GM19025 (cell line): ENCODE data around the gene KCNG2.

Experiments
- ATAC-seq: cut with Tn5 transposase; IDR thresholded peaks from one replicate; pipeline ENCODE4 v1.9.1; 2021; ENCODE audit warnings: mild to moderate bottlenecking, low read depth, moderate library complexity; ENCODE audit not compliant: unreplicated experiment

KCNG2 gene

DNA sequence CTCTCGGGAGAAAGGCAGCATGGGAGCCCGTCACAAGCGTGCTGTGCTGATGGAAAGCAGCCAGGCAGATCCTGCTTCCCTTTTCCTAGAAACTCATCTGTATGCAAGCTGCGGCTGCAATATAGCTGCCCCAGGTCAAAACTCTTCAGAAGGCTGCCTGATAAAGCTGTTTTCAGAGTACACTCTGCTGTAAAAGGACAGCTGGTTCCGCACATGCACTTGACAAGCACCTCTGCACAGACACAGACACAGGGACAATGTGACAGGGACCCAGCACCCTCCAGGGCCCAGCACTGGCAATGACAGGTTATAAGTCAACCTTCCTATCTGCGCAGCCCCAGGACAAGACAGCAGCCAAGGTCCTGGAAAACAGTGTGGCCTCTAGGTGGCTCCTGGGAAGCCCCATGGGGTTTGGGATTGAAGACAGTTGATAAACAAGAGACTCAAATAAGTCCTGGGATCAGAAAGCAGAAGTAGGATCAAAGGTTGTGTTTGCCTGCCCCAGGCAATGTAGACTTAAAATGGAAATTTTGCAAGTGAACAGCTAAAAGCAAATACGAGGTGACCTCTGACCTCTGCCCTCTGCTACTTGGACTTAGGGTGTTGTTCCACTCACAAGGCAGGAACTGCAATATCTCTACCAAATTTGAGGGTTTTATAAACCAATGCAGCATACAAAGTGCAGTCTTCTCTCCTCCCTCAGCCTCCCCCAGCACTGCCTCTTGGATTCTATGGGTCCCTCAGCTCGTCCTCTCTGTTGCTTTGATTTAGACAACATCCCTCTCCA is 136.8 kb downstream of the KCNG2 start:
- no peak for ATAC-seq

DNA sequence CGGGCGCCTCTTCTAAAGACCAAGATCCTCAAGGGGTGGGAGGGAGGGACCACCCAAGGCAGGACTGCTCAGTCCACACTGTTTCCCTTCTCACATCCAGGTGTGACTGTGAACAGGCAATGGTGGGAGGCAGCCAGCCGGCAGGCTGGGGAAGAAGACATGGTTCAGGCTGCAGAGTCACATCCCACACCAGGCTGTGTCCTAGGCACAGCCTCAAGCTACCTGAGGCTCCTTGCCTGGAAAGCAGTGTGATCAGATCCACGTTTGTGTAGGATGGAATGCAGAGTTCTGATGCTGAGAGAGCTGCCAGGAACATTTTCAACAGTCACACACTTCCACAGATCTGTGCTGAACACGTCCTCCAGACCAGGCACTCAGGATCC is 137.4 kb downstream of the KCNG2 start:
- ATAC-seq = no peak

DNA sequence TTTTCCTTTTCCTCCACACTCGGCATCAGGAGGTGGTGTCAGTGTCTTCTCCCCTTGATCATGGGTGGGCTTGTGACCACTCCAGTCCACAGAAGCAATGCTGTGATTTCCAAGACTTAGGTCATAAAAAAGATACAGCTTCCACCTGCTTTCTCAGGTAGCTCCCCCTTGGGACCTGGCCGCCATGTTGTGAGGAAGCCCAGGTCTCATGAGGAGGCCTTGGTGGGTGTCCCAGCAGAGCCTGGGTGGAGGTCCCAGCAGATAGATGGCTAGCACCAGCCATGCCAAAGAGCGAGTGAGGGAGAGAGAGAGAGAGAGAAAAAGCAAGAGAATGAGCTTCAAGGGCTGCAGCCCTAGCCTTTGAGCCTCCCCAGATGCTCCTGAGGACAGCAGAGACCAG is 137.8 kb downstream of the KCNG2 start:
- no peak for ATAC-seq

DNA sequence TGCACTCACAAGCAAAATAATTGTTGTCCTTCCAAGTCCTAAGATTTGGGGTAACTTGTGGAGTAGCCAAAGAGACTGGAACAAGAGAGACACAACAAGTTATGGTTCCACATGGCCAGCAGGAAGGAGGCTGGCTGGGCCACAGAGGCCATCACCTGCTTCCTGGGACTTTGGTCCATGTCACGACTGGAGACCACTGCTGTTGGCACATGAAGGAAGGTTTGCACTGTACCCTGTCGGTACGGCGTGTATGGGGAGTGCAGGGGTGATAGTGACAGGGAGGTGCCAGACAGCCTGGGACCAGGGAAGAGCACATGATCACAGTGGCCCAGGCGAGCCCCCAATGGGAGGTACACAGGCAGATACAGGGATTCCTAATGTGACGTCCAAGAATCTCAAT is 138.2 kb downstream of the KCNG2 start:
- no peak for ATAC-seq

DNA sequence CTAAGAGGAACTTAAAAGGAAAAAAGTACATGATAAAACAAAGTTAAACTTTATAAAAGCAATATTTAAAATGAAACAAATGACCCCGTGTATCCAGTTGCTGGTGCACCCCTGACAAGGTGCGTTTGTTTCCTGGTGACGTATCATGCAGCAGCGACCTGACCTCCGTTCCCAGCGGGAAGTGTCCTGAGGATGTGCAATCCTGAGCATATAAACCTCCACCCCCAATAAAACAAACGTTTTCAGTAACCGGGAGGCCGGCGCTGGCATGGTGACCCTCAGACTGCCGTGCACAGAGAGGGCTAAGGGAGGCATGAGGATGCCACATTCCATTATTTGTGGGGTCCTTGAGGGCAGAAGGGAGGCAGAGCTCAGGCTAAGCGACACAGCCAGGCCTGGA is 138.9 kb downstream of the KCNG2 start:
- ATAC-seq = no peak

DNA sequence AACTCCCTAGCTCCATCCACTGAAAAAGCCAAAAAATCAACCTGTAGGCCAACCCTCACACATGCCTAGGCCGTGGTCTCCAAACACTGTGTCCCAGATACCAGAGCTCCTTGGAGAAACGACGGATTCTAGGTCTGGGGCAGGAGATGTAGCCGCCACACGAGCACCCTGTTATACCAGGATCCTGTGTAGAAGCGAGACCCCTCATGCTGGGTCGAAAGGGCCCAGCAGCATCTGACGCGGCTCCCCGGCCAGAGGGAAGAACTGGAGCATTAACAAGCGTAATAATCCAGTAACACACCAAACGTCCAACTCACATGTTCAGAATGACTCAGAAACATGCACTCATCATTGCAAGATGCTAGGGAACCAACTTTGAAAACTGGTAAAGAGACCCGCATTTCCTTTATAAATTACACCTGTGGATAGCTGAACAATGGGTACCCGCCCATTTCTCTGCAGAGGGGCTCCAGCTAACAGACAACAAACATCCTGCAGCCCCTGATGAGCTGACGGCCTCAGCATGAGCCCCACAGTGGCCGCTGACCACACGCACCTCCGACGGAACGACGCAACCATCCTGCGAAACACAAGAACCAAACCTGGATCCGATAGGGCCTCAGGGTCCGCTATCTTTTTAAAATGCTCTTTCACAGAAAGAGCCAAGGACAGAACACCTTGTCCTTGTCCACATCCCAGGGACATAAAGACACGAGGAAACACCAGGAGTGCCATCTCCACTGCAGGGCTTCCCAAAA is 139.5 kb downstream of the KCNG2 start:
- no peak for ATAC-seq

DNA sequence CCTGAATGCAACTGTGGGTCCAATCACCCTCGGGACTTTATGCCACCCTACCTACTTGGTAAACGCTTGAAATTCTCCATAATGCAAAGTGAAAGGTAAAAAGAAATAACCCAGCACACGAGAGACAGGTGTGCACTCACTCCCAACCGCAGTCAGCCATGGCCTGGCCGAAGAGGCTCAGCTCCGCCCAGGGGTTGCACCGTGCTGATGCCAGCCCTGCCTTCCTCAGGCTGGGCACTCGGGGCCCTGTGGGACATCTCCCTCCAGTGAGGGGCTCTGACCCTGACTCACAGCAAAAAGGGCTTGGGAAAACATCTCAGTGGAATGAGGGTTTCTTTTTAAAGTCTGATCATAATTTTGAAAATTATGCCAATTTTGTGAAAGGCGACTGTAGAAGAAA is 140.5 kb downstream of the KCNG2 start:
- no peak for ATAC-seq

DNA sequence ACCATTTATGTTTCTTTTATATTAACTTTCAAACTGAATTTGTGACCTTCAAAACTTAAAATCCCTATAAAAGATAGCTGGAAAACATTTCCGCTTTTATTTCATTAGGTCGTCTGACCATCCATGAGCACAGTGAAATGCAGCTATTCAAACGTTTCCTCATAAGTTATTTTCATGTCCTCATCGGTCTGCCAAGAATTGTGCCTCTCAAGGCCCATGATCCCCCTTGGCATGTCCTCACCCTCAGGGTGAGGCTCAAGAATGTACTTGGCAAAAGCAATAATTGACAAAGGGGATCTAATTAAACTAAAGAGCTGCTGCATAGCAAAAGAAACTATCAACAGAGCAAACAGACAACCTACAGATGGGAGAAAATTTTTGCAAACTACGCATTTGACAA is 141.4 kb downstream of the KCNG2 start:
- ATAC-seq = no peak

DNA sequence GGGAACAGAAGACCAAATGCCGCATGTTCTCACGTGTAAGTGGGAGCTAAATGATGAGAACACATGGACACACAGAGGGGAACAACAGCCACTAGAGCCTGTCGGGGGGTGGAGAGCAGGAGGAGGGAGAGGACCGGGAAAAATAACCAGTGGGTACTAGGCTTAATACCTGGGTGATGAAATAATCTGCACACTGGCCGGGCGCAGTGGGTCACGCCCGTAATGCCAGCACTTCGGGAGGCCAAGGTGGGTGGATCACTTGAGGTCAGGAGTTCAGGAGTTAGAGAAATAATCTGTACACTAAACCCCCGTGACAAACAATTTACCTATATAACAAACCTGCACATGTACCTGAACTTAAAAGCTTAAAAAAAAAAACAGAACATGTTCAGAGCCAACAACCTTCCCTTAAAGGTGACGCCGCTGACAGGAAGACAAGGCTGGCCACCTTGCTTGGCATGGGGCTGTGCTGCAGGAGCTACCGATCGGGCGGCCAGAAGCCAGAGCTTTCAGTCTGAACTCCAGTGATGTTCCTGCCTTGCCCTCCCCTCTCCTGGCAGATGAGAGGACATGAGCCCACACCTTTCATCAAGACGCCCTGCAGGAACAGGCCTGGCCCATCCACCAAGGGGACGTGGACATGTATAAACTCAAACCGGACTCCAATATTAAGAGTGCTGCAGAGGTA is 142.5 kb downstream of the KCNG2 start:
- no peak for ATAC-seq

DNA sequence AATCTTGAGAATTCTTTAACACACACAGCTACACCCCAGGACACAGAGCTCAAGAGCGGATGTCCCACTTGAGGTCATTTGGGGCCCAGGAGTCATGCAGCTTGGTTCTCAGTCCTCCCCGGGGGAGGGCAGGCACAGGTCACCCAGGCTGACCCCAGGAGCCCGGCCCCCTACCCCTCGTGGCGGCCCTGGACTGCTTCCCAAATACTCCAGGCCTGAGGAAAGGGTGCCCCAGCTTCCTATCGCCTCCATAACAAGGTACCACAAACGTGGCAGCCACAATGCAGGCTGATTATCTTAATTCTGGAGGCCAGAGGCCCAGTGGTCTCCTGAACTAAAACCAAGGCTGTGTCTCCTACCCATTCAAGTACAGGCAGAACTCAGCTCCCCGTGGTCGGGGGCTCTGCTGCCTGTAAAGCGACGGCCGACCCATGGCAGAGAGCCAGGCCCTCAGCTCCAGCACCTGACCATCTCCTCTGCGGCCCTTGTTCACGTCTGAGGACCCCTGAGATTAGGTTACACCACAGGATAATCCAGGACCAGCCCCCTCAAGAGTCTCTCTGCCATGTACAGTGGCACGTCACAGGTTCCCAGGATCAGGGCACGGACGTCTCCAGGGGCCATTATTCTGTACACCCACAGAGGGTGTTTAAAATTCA is 143.2 kb downstream of the KCNG2 start:
- ATAC-seq = no peak

DNA sequence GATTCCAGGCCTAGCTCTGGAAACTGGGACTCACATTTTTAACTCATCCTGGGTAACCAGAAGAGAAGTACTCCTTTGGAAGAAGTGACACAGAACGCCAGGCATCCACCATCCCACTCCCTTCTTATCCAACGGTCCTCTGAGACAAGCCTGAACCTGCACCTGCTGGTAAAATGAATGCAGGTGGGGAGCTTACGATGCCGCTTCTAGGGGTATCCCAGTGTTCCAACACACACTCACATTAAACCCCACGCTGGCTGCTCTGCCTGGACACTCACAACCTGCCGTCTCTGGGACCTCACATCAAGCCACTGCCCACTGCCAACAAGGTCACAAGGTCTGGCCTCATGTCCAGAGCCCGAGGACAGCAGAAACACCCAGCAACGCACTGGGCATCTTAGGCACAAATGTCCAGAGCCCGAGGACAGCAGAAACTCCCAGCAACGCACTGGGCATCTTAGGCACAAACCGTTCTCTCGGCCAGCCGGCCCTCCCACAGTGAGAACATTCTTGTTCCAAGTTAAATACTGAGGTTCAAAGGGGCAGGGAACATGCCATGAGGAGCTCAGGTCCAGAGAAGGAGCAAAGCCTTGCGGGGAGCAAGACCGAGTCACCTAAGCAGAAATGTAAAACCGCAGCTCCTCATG is 143.9 kb downstream of the KCNG2 start:
- no peak for ATAC-seq

DNA sequence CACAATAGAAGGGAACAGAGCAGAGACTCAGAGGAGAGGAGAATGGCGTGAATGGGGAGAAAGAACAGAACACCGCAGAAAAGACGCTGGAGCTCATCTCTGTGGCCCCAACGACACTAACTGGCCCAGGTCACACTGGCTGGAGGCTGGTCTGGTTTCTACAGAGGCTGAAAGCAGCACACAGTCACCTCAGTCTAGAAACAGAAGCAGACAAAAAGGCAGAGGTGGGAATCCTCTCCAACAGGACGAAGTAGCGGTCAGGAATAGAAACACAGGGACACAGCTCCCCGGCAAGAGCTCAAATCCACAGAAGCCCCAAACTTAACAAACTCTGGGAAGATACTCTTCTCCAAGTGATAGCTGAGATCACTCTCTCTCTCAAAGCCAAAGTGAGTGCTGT is 144.5 kb downstream of the KCNG2 start:
- ATAC-seq = no peak

DNA sequence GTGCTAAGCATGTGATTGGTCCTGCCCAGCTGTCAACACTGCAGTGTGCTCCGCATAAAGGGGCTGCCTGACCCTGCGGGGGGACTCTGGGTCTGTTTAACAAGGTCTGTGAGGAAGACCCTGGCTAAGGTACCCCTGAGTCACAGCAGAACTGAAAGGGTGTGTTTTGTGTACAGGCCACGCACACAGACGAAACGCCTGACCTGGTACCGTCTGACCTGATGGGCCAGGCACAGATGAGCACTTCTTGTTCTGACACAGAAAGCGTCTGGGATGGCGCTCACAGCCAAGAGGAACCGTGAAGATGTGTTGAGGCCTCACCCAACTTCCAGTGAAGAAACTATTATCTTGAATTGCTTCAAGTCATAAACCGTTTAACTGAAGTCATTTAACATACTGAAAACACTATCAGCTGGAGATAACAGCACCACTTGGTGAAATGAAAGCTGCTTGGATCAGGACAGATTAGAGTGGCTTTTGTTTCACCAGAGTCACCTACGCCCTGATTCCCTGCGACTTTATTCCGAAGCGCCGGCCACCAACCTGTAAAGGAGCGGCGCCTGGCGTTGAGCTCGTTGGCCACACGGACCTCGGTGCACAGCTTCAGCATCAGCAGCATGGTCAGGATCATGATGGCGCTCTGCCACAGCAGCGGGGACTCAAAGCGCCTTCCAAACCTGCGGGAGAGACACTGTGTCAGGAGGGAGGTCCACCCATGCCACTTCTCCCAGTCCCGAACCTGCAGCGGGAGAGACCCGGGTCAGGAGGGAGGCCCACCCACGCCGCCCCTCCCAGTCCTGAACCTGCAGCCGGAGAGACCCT is 145.3 kb downstream of the KCNG2 start:
- ATAC-seq = no peak

DNA sequence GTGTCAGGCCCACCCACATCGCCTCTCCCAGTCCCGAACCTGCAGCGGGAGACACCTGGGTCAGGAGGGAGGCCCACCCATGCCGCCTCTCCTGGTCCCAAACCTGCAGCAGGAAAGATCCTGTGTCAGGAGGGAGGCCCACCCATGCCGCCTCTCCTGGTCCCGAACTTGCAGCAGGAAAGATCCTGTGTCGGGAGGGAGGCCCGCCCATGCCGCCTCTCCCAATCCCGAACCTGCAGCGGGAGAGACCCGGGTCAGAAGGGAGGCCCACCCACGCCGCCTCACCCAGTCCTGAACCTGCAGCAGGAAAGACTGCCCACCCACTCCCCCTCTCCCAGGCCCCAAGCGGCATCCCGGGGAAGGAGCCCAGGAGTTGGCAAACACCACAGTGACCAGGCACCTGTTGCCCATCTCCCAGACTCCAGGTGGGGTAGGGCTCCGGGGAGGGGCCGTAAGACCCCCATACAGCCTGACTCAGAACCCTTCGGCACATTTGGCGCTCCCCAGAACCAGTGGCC is 145.9 kb downstream of the KCNG2 start:
- no peak for ATAC-seq

DNA sequence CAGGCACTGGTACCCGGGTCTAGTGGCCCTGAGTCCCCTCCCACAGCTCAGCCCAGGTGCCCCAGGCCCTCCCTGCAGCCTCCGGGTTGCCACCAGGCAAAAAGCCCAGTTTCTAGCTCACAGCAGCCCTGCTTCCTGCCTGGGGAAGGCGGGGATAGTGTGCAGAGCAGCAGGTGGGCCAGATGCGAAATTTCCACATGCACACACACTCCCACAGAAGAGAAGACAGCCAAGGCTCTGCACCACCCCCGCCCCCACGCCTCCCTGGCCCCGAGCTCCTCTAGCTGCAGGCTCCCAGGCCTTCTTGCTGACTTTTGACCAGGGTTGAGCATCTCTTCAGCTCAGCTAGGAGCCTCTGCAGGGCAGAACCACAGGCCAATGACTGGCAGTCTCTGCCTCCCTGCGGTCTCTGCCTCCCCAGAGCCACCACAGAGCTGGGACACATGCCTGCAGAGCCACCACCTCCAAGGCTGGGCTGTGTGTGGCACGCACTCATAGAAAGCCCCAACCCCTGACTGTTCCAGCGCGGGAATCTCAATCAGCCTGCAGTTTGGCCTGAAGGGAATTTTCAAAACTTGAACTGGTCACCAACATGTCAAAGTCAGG is 146.5 kb downstream of the KCNG2 start:
- peak; percentile 46 for ATAC-seq

DNA sequence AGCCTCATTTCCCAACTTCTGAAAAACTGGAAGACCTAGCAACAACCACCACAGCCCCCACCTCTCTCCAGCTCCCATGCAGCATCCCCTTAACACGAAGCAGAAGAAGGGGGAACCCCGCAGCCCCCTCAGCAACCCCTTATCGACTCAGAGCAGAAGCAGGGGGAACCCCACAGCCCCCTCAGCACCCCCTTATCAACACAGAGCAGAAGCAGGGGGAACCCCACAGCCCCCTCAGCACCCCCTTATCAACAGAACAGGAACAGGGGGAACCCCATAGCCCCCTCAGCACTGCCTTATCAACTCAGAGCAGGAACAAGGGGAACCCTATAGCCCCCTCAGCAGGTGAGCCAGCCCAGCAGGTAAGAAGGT is 147.0 kb downstream of the KCNG2 start:
- ATAC-seq = peak; percentile 7

DNA sequence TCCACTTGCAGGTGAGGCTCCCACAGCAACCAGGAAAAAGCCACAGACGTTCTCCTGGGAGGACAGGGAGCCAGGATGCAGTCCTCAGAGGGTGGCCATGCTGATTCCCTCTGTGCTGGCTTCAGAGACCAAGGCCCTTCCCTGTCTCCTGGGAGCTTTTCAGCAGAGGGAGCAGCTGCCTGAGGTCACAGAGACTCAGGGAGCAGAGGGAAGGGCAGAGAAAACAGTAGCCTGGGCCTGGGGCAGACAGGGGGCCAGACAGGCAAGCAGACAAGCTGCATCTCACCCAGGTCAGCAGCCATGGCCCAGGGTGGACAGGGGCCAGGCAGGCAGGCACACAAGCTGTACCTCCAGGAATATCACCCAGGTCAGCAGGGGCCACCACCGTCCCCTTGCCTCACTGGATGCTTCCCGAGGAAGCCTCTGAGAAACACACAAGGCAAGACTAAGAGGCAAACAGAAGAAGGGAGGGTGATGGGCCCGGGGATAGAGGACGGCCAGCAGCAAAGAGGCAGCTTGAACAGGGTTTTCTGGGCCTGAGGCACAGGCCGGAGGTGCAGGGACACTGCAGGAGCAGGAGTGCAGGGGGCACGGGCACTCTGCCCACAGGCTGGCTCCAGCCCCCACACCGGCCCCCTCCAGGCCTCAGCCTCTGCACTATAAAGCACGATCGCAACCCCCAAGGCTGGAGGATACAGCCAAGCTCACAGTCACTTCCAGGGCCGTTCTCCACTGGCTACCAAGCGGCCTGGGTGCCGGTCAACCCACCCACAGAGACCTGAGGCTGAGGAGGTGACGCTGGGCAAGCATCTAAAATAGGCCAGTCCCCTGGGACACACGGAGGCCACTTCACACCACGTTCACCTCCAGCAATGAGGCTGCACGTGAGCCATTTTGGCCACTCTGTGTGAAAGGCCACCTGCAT is 147.6 kb downstream of the KCNG2 start:
- no peak for ATAC-seq
